HG03095 (cell line): Measurements from ENCODE around the gene SLC25A40.
"Not testable (repeated sequence)": the region's sequence is repeated elsewhere in the genome, so short reads cannot be mapped to it uniquely, and the experiment has no call there.

ENCODE experiments used
- ATAC-seq: cut with Tn5 transposase; IDR thresholded peaks from one replicate; pipeline ENCODE4 v1.9.1; 2021; ENCODE audit warnings: moderate library complexity; ENCODE audit not compliant: unreplicated experiment

Gene SLC25A40

DNA sequence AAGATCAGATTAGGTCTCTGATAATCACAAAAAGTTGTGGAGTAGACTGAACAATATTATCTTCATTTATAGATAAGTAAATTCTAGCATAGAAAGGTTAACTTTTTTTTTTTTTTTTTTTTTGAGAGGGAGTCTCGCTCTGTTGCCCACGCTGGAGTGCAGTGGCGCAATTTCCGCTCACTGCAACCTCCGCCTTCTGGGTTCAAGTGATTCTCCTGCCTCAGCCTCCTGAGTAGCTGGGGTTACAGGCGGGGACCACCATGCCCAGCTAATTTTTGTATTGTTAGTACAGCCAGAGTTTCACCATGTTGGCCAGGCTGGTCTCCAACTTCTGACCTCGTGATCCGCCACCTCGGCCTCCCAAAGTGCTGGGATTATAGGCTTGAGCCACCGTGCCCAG lies 2.8 kb downstream of the SLC25A40 start:
- not testable (repeated sequence) for ATAC-seq

DNA sequence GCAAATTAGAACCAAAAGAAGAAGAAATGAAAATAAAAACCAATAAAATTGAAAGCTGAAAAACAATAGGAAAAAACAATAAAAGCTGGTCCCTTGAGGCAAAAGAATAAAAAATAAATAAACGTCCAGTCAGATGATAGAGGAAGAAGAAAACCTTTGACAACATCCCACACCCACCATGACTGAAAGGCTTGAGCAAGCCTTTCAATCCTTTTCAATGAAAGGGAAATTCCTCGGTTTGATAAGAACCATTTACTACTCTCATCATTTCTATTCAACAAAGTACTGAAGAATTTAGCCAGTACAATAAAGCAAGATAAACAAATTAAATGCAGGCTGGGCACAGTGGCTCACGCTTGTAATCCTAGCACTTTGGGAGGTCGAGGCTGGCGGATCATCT lies 3.8 kb downstream of the SLC25A40 start:
- ATAC-seq = no peak

DNA sequence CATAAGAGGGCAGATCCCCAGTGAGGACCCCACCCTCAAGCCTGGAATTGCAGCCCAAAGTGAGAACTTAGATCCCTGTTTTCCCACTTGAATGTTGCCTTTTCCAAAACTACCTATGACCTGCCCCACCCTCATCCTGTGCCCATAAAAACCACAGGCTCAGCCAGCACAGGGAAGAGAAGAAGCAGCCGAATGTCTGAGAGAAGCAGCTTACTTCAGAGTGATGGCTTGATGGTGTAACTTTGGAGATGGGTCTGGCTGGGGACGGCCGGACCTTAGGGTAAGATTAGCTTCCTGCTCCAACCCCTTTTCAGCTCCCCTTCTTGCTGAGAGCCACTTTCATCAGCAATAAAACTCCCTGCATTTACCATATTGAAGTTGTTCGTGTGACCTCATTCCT lies 5.7 kb downstream of the SLC25A40 start:
- ATAC-seq = no peak

DNA sequence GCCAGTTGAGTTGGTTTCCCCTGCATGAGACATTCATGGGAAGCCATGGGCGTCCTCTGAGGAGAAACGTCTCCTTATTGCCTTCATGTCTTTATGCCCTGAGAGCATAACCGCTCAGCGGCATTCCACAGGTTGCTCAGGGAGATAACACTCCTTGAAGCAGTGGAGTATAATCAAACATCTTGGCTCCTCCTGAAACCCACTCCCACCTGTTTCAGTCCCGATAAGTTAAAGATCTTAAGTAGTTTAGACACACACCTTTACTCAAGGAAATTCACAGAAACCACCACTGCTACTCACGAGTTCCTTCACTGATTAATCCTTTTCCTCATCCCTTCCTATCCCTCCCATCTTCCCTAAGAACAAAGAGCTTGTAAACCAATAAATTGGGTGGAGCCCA lies 9.6 kb downstream of the SLC25A40 start:
- ATAC-seq = not testable (repeated sequence)

DNA sequence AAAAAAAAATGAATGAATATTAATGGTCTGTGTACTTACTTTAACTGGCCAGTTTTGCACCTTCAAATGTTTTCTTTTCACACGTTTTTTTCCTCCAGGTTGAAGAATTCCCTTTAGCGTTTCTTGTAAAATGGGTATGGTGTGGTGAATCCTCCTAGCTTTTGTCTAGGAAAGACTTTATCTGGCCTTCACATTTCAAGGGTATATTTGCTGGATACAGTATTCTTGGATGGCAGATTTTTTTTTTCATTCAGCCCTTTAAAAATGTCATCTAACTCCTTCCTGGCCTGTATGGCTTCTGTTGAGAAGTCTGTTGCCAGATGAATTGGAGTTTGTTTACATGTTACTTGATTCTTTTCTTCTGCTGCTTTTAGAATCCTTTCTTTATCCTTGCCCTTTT lies 10.1 kb downstream of the SLC25A40 start:
- ATAC-seq = no peak

DNA sequence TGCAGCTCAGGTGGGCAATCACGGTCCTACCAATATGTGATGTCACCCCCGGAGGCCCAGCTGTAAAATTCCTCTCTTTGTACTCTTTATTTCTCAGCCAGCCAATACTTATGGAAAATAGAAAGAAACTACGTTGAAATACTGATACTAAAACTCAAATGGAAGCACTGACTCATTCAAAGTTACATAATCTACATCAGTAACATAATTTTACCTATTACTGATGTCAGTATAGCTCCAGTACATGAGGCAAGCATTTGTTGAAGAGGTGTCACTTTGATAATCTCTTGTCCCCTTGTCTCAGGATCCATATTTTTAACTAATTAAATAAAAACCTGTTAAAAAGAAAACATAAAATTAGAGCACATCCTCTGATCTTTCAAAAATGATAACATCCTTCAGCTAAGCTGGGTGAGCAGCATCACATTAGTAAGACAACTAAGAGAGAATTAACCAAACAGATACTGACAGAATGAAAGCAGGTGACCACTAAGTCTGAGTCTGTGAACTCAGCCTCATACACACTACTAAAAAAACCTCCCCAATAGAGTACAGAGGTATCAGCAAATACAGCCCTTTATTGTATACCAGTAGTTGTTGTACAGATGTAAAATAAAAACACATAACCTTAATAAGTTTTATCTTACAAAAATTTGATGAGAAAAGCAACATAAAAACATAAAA lies 17.6 kb downstream of the SLC25A40 start:
- no peak for ATAC-seq

DNA sequence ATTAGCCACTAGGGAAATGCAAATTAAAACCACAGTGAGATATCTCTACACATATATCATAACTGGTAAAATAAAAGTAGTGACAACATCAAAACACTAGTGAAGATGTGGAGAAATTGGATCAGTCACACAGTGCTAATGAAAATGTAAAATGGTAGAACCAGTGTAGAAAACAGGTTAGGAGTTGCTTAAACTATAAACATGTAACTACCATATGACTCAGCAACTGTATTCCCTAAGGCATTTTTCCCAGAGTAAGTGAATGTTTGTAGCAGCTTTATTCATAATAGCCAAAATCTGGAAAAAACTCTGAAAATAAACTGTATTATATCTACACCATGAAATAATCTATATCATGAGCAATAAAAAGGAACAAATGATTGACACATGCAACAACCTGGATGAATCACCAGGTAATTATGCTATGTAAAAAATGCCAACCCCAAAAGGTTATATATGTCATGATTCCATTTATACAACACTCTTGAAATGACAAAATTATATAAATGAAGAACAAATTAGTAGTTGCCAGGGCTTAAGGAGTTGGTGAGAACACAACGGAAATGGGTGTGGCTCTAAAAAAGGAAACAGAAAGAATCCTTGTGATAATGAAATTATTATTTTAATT lies 22.8 kb downstream of the SLC25A40 start:
- ATAC-seq = no peak

DNA sequence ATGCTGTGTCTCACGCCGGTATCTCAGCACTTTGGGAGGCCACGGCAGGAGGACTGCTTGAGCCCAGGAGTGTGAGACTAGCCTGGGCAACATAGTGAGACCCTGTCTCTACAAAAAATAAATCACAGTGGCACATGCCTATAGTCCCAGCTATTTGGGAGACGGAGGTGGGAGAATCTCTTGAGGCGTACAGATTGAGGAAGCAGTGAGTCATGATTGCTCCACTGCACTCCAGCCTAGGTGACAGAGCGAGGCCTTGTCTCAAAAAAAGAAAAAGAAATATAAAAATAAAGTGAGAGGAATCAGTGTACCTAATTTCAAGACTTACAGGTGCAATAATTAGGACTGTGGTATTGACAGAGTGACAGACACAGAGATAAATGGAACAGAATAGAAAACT lies 23.9 kb downstream of the SLC25A40 start:
- ATAC-seq = no peak

DNA sequence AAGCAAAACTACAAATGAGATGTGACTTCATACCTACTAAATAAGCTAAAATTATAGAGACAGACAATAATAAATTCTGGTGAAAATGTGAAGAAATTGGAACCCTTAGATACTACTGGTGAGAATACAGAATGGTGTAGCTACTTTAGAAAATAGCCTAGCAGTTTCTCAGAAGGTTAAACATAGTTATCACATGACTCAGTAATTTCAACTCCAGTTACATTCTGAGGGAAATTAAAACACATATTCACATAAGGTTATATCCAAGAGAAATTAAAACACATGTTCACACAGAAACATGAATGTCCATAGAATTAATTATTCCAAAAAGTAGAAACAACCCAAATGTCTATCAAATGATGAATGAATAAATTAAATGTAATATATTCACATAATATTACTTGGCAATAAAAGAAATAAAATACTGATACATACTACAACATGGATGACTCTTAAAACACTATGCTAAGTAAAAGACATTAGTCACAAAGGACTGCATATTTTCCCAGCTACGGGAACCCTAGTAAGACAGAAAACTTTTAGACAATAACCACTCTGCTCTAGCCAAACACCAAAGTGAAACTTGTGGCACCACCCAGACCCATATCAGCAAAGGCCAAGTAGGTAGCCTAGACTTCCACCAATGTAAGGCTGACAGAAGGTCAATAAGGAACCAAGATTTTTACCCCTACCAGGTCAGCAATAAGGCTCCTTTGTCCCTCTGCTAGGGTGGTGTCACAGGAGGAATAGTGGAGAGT lies 25.1 kb downstream of the SLC25A40 start:
- ATAC-seq = no peak

DNA sequence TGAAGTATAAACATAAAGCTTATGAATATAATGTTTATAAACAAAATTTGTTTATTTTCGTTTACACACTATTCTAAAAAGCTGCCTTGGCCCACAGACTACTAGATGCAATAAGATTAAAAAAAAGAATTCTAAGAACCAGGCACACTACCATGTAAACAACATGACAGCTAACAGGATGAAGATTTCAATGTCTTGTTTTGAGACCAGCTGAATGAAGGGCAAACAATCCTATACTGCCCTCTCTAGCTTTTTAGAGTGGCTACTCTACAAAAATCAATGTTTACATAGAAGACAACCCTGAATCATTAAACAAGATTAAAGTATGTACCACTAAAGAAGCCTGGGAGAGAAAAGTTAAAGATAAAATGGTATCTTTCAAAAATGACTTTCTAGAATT lies 38.6 kb downstream of the SLC25A40 start:
- no peak for ATAC-seq

DNA sequence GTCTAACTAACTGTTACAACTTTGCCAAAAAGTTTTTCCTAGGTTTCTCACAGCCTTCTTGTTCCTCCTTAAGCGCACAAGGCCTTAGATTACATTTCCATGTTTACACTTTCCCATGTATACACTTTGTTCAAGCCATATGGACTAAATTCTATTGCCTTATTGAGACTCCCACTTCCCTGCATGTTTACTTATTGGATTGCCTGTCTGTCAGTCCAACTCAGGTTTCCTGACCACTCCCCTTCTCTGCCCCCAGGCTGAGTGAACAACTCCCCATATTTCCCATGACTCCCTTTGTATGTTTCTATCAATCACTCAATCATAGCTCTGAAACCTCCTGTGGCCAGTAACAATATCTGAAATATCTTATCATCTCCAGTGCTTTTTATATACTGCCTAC lies 43.0 kb downstream of the SLC25A40 start:
- no peak for ATAC-seq

DNA sequence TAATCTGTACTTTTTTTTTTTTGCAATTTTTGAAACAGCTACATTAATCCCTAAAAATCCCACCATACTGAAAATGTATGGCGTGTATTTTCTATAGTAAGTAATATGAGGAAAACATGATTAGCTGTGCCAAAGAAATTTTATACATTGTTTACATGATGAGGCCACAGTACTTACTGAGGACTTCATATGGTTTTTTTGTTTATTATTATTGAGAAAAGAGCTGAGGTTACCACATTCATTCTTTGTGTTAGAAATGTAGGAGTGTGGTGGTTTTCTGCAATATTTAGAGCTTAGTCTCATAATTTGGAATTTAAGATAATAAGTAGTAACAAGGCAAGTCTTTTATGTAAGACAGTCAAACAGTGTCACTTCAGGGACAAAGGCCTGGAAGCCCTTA lies 45.1 kb downstream of the SLC25A40 start:
- ATAC-seq = no peak

DNA sequence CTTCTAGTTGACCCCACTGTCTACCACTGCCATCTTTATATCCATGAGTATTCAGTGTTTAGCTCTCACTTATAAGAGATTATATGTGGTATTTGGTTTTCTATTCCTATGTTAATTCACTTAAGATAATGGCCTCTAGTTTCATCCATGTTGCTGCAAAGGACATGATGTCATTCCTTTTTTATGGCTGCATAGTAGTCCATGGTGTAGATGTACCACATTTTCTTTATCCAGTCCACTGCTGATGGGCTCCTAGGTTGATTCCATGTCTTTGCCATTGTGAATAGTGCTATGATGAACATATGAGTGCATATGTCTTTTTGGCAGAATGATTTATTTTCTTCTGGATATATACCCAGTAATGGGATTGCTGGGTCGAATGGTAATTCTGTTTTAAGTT lies 47.8 kb downstream of the SLC25A40 start:
- ATAC-seq = not testable (repeated sequence)

DNA sequence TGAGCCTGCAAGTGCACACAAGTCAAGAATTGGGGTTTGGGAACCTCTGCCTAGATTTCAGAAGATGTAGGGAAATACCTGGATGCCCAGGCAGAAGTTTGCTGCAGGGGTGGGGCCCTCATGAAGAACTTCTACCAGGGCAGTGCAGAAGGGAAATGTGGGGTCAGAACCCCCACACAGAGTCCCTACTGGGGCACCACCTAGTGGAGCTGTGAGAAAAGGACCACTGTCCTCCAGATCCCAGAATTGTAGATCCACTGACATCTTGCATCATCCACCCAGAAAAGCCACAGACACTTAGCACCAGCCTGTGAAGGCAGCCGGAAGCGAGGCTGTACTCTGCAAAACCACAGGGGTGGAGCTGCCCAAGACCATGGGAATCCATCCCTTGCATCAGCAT lies 50.8 kb downstream of the SLC25A40 start:
- ATAC-seq = not testable (repeated sequence)

DNA sequence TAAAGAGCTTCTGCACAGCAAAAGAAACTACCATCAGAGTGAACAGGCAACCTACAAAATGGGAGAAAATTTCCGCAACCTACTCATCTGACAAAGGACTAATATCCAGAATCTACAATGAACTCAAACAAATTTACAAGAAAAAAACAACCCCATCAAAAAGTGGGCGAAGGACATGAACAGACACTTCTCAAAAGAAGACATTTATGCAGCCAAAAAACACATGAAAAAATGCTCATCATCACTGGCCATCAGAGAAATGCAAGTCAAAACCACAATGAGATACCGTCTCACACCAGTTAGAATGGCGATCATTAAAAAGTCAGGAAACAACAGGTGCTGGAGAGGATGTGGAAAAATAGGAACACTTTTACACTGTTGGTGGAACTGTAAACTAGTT lies 54.1 kb downstream of the SLC25A40 start:
- ATAC-seq = not testable (repeated sequence)

DNA sequence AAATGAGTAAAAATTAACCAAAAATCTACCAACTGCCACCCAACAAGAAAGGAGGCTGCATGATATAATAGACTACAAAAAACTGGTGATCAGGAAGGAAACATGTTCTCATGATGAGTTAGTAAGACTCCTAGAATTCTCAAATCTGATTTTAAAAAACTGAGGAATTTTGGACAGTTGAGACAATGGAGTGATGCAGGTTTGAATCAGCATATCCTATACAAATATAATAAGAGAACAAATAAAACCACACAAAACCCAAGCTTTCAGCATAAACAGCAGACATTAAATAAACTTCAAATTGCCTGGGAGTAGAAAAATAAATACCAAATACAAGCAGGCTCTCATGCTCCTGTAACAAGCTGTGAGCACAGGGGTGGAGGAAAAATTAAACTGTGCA lies 57.8 kb downstream of the SLC25A40 start:
- no peak for ATAC-seq

DNA sequence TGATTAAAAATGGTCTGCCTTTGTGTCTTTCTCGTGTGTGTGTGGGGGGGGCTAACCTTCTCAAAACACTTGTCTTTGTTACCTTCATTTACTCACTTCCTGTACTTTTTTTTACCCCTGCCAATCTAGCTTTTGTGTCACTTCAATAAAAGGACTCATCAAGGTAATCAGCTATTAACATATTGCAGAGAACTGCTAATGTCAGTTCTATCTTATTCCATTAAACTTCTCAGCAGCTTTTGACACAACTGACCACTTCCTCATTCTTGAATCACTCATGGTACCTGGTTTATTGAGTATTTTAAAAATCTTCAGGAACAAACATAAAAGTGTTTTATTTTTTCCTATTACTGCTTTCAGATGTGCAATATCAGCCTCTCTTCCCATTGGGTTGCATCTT lies 59.8 kb downstream of the SLC25A40 start:
- ATAC-seq = no peak

DNA sequence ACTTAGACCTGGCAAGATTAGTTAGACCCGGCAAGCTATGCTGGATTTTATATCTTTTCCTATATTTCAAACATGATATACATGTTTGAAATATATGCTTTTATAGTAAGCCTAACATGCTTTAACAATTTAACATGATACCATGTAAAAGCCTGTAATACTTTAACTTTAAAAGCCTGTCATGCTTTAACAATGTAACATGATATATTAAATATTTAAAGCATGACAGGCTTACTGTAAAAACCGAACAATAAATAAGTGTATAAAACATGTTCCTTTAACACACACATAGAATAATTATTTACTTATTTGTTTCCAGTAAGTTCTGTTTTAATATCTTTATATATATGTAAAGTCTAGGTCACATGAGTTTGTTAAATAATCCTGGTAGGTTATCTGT lies 65.4 kb downstream of the SLC25A40 start:
- ATAC-seq = no peak

DNA sequence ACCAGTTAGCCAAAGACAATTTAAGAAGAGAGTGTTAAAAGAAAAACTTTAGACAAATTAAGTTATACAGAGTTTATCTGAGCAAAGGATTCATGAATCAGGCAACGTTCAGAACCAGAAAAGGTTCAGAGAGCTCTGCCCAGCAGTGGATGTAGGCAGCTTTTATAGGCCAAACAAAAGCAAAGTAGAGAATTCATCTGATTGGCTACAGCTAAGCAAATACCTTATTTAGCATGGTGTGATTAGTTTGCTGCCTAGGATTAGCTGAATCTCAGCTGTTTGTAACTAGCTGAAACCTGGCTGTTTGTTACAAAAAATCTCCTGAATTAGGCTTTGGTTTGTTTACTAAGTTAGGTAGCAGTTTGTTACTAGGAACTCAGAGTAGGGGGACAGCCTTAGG lies 66.0 kb downstream of the SLC25A40 start:
- no peak for ATAC-seq

DNA sequence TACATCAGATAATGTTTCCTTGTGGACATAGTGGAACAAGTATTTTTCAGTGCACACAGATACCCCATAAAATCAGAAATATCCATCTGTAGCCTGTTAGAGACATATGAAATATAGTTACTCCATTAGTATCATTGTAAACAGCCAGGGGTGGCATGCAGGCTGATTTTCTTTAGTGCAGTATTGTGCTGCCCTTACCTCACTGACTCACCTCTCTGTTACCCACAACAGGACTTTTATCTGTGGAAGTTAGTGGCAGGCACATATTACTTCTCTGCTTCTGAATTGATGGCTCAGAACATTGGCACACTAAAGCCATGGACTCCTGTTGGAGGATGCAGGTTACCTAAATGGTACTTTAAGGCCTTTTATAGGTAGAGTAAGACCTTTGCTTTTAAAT lies 70.0 kb downstream of the SLC25A40 start:
- ATAC-seq = no peak

DNA sequence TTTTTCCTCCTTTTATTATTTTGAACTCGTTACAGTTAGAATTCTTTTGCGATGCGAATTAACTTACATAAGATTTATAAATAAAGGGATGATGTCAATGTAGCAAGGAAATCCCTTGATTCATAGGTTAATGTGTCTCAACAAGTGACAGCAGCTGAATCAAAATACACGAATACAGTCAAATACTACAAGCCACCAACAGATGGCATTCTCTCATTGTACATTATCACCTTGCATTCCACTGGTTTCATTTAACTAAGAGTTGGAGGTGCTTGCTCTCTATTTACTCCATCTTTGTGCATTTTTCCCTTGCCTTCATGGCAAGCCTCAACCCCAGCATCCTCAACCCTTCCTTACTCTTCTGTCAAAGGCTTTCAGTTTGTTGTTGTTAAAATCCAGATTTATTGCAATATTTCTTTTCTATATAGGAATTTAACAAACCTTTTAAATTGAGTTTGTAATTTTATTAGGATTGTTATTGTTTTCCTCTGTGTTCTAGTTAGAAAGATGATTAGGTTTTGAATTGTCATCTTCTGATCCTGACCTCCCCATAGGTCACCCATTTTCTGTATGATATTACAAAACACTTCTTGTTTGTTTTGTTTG lies 78.3 kb downstream of the SLC25A40 start:
- peak; percentile 86 for ATAC-seq

DNA sequence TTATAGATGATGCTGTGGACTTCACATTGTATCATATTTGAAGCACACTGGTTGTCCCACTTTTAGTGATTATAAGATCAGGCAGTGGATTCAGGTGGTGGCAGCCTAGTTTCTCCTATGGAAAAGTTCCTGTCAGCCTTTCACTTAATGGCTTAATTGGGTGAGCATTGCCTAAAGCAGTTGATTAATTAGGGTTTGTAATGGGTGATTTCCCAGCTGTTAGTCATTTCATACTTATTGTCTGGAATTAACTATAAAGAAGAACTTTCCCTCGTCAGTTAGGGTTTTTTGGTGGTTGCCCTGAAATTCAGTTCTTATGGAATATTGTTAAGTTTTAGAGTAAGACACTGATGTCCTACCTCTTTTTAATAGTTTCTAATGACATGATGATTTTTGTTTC lies 78.8 kb downstream of the SLC25A40 start:
- ATAC-seq = no peak
